Trophoblast cell (in vitro differentiated cells and primary cell): ENCODE data around the gene PLSCR4.

Experiments
- DNase-seq, 2 donors: peaks; one replicate each; pipeline ENCODE4 v3.0.0-alpha.2; 2016
- H2AFZ ChIP-seq: 2 replicates; pipeline ENCODE4 v1.6.1; 2013; ENCODE audit warnings: low read length, moderate library complexity, mild to moderate bottlenecking; ENCODE audit not compliant: insufficient read depth, poor library complexity
- H2AK5ac ChIP-seq: 2 replicates; pipeline ENCODE4 v1.6.1; 2013; ENCODE audit warnings: mild to moderate bottlenecking, low read length
- H2BK120ac ChIP-seq: 2 replicates; pipeline ENCODE4 v1.6.1; 2013; ENCODE audit warnings: low read length, mild to moderate bottlenecking, moderate library complexity; ENCODE audit not compliant: insufficient read depth, poor library complexity
- H2BK12ac ChIP-seq: 2 replicates; pipeline ENCODE4 v1.6.1; 2013; ENCODE audit warnings: mild to moderate bottlenecking, low read length, moderate library complexity
- H2BK5ac ChIP-seq: 2 replicates; pipeline ENCODE4 v1.6.1; 2013; ENCODE audit warnings: low read length, low read depth, moderate library complexity, mild to moderate bottlenecking; ENCODE audit not compliant: poor library complexity
- H3K14ac ChIP-seq: 2 replicates; pipeline ENCODE4 v1.6.1; 2013; ENCODE audit warnings: mild to moderate bottlenecking, low read length
- H3K18ac ChIP-seq: 2 replicates; pipeline ENCODE4 v1.6.1; 2013; ENCODE audit warnings: mild to moderate bottlenecking, low read length
- H3K23ac ChIP-seq: 2 replicates; pipeline ENCODE4 v1.6.1; 2013; ENCODE audit warnings: low read length
- H3K27ac ChIP-seq: 2 replicates; pipeline ENCODE4 v1.5.1; 2013; ENCODE audit warnings: low read depth, mild to moderate bottlenecking, inconsistent platforms, low read length, moderate library complexity
- H3K27me3 ChIP-seq: 2 replicates; pipeline ENCODE4 v1.6.1; 2013; ENCODE audit warnings: inconsistent platforms, mild to moderate bottlenecking, low read length, moderate library complexity; ENCODE audit not compliant: insufficient read depth
- H3K36me3 ChIP-seq, 2 experiments: 1 replicate in 1 of 2; 2 replicates in 1 of 2; pipeline ENCODE4 v1.6.1; 2013; ENCODE audit warnings: low read length in 2 of 2, mild to moderate bottlenecking in 2 of 2, moderate library complexity in 1 of 2; ENCODE audit not compliant: insufficient read depth in 2 of 2, control insufficient read depth in 1 of 2
- H3K4ac ChIP-seq: 2 replicates; pipeline ENCODE4 v1.6.1; 2013; ENCODE audit warnings: low read depth, mild to moderate bottlenecking, low read length, moderate library complexity
- H3K4me1 ChIP-seq, 2 experiments: 1 replicate in 1 of 2; 2 replicates in 1 of 2; pipeline ENCODE4 v1.6.1; 2013; ENCODE audit warnings: low read length in 2 of 2, mild to moderate bottlenecking in 2 of 2, moderate library complexity in 1 of 2; ENCODE audit not compliant: insufficient read depth in 2 of 2, control insufficient read depth in 1 of 2
- H3K4me2 ChIP-seq: 2 replicates; pipeline ENCODE4 v1.6.1; 2013; ENCODE audit warnings: inconsistent platforms, mild to moderate bottlenecking, low read length, moderate library complexity
- H3K4me3 ChIP-seq: 2 replicates; pipeline ENCODE4 v1.5.1; 2013; ENCODE audit warnings: mild to moderate bottlenecking, low read depth, low read length, inconsistent platforms
- H3K79me1 ChIP-seq: one replicate; pipeline ENCODE4 v1.6.1; 2013; ENCODE audit warnings: low read length
- H3K79me2 ChIP-seq: 2 replicates; pipeline ENCODE4 v1.6.1; 2013; ENCODE audit warnings: low read length, mild to moderate bottlenecking; ENCODE audit not compliant: control insufficient read depth, insufficient read depth, poor library complexity
- H3K9ac ChIP-seq: 2 replicates; pipeline ENCODE4 v1.6.1; 2013; ENCODE audit warnings: mild to moderate bottlenecking, low read length
- H3K9me3 ChIP-seq: 2 replicates; pipeline ENCODE4 v1.6.1; 2013; ENCODE audit warnings: low read depth, mild to moderate bottlenecking, control low read depth, inconsistent platforms, low read length; ENCODE audit not compliant: insufficient read depth
- H4K12ac ChIP-seq: 2 replicates; pipeline ENCODE4 v1.6.1; 2013; ENCODE audit warnings: low read depth, mild to moderate bottlenecking, low read length, moderate library complexity
- H4K8ac ChIP-seq: 2 replicates; pipeline ENCODE4 v1.6.1; 2013; ENCODE audit warnings: low read depth, mild to moderate bottlenecking, low read length, moderate library complexity
- H4K91ac ChIP-seq: one replicate; pipeline ENCODE4 v1.6.1; 2013; ENCODE audit warnings: low read depth, mild to moderate bottlenecking, low read length, moderate library complexity
- WGBS: extraction: QIAGEN DNeasy Blood & Tissue Kit; methylation state at CpG from one replicate; pipeline ENCODE4 v1.1.7; 2013; ENCODE audit warnings: missing lambda C conversion rate; ENCODE audit not compliant: insufficient read length, insufficient coverage; ENCODE audit errors: extremely low coverage; 5-methylcytosine and 5-hydroxymethylcytosine counted together

PLSCR4 gene

GRCh38 chr3:146177072-146177471, 73.8 kb downstream of the PLSCR4 start:
- Histone ChIP-seq H2AK5ac (no peak overlapping the region), H3K27me3 (no peaks in the 10 kb centered on the region), H3K4me2 (no peak overlapping the region), H2BK120ac (no peak overlapping the region), H2BK12ac (no peak overlapping the region), H3K27ac (no peak overlapping the region), H3K4me3 (no peak overlapping the region), H3K79me2 (no peaks in the 10 kb centered on the region), H3K4ac (no peak overlapping the region), H4K91ac (no peak overlapping the region), H3K9ac (no peak overlapping the region), H3K36me3 (no peaks in the 10 kb centered on the region), H2BK5ac (no peak overlapping the region), H3K14ac (no peak overlapping the region), H4K12ac (no peak overlapping the region), H3K23ac (no peak overlapping the region), H2AFZ (no peak overlapping the region), H3K79me1 (no peaks in the 10 kb centered on the region), H3K4me1 (no peaks in the 10 kb centered on the region), H3K9me3 (no peaks in the 10 kb centered on the region), H4K8ac (no peak overlapping the region), H3K18ac (no peak overlapping the region)
- peak in 1 of 2 donors; percentile 45 for DNase-seq
- WGBS, result no CpG with 5 or more reads among the region's 3 CpGs

GRCh38 chr3:146172586-146172985, 78.3 kb downstream of the PLSCR4 start:
- Histone ChIP-seq H3K4me2 (no peak overlapping the region), H3K36me3 (no peaks in the 10 kb centered on the region), H4K91ac (no peak overlapping the region), H2AFZ (no peak overlapping the region), H3K4me3 (no peak overlapping the region), H3K4ac (no peak overlapping the region), H3K23ac (no peak overlapping the region), H3K27ac (no peak overlapping the region), H2BK120ac (no peak overlapping the region), H2BK12ac (no peak overlapping the region), H3K9me3 (no peaks in the 10 kb centered on the region), H3K79me1 (no peaks in the 10 kb centered on the region), H3K27me3 (no peaks in the 10 kb centered on the region), H3K14ac (no peak overlapping the region), H3K9ac (no peak overlapping the region), H2AK5ac (no peak overlapping the region), H3K18ac (no peak overlapping the region), H4K12ac (no peak overlapping the region), H3K79me2 (no peaks in the 10 kb centered on the region), H2BK5ac (no peak overlapping the region), H4K8ac (no peak overlapping the region), H3K4me1 (no peaks in the 10 kb centered on the region)
- DNase-seq, result no peak
- no CpG with 5 or more reads among the region's 1 CpG for WGBS

- H3K4me2 ChIP-seq, result no peak overlapping the region
- no peak overlapping the region for H2BK120ac ChIP-seq
- no peaks in the 10 kb centered on the region for H3K79me1 ChIP-seq
- H3K4me3 ChIP-seq, result no peak overlapping the region
- no peak overlapping the region for H2BK12ac ChIP-seq
- H3K9me3 ChIP-seq, result no peaks in the 10 kb centered on the region
- no peak overlapping the region for H4K8ac ChIP-seq
- H2AK5ac ChIP-seq, result no peak overlapping the region
- H4K12ac ChIP-seq, result no peak overlapping the region
- no peaks in the 10 kb centered on the region for H3K79me2 ChIP-seq
- H3K4ac ChIP-seq, result no peak overlapping the region
- H2AFZ ChIP-seq, result no peak overlapping the region
- H4K91ac ChIP-seq, result no peak overlapping the region
- no peak overlapping the region for H3K27ac ChIP-seq
- H3K18ac ChIP-seq, result no peak overlapping the region
- WGBS, result no CpG with 5 or more reads among the region's 1 CpG
- H2BK5ac ChIP-seq, result no peak overlapping the region
- no peak overlapping the region for H3K23ac ChIP-seq
- no peaks in the 10 kb centered on the region for H3K36me3 ChIP-seq
- H3K27me3 ChIP-seq, result no peaks in the 10 kb centered on the region
- no peak overlapping the region for H3K14ac ChIP-seq
- peak in 1 of 2 donors; percentile 77 for DNase-seq
- H3K4me1 ChIP-seq, result peaks cover 0 to 2% of the 10 kb centered on the region in 2 experiments
- H3K9ac ChIP-seq, result no peak overlapping the region
These were observed 80.3 kb downstream of the PLSCR4 start for GRCh38 chr3:146170591-146170990.

GRCh38 chr3:146169891-146170290, 81.0 kb downstream of the PLSCR4 start:
- Histone ChIP-seq H2BK5ac (no peak overlapping the region), H3K4me3 (no peak overlapping the region), H3K23ac (no peak overlapping the region), H2BK120ac (no peak overlapping the region), H3K4me1 (peaks cover 1 to 6% of the 10 kb centered on the region in 2 experiments), H3K18ac (no peak overlapping the region), H2AFZ (no peak overlapping the region), H3K14ac (no peak overlapping the region), H4K8ac (no peak overlapping the region), H3K79me2 (no peaks in the 10 kb centered on the region), H3K79me1 (no peaks in the 10 kb centered on the region), H2BK12ac (no peak overlapping the region), H4K91ac (no peak overlapping the region), H3K9me3 (no peaks in the 10 kb centered on the region), H3K27ac (no peak overlapping the region), H4K12ac (no peak overlapping the region), H3K9ac (no peak overlapping the region), H2AK5ac (no peak overlapping the region), H3K4me2 (no peak overlapping the region), H3K4ac (no peak overlapping the region), H3K36me3 (no peaks in the 10 kb centered on the region), H3K27me3 (no peaks in the 10 kb centered on the region)
- DNase-seq, result peak in 1 of 2 donors; percentile 40
- WGBS, result no CpG with 5 or more reads among the region's 1 CpG
